Neuronal stem cell (in vitro differentiated cells): Measurements from ENCODE around the gene LYRM7.

Experiments
- DNase-seq: peaks from one replicate; pipeline ENCODE4 v3.0.0-alpha.2; 2013; ENCODE audit warnings: low spot score
- H2AFZ ChIP-seq: one replicate; pipeline ENCODE4 v1.6.1; 2013; ENCODE audit warnings: mild to moderate bottlenecking, low read length, inconsistent platforms
- H2AK5ac ChIP-seq: 2 replicates; pipeline ENCODE4 v1.6.1; 2013; ENCODE audit warnings: low read depth, mild to moderate bottlenecking, inconsistent platforms, low read length, moderate library complexity, mixed read lengths
- H2BK120ac ChIP-seq: 2 replicates; pipeline ENCODE4 v1.6.1; 2013; ENCODE audit warnings: low read depth, mild to moderate bottlenecking, inconsistent platforms, low read length, moderate library complexity, mixed read lengths
- H2BK12ac ChIP-seq: one replicate; pipeline ENCODE4 v1.6.1; 2013; ENCODE audit warnings: low read length, inconsistent platforms
- H2BK15ac ChIP-seq: 2 replicates; pipeline ENCODE4 v1.6.1; 2013; ENCODE audit warnings: mild to moderate bottlenecking, low read length, inconsistent platforms, mixed read lengths
- H2BK5ac ChIP-seq: one replicate; pipeline ENCODE4 v1.6.1; 2013; ENCODE audit warnings: inconsistent platforms, mild to moderate bottlenecking, low read length, moderate library complexity
- H3K14ac ChIP-seq: one replicate; pipeline ENCODE4 v1.6.1; 2013; ENCODE audit warnings: low read length, inconsistent platforms
- H3K18ac ChIP-seq: 2 replicates; pipeline ENCODE4 v1.6.1; 2013; ENCODE audit warnings: low read length, inconsistent platforms
- H3K23ac ChIP-seq: 2 replicates; pipeline ENCODE4 v1.6.1; 2013; ENCODE audit warnings: low read depth, mild to moderate bottlenecking, mixed read lengths, low read length, inconsistent platforms; ENCODE audit not compliant: poor library complexity
- H3K27ac ChIP-seq: replicated peaks from 3 replicates; pipeline ENCODE4 v1.5.1; 2013; ENCODE audit warnings: low read length, inconsistent platforms
- H3K27me3 ChIP-seq, 3 experiments: 2 replicates each; pipeline ENCODE4 v1.6.1; 2013; ENCODE audit warnings: low read length in 3 of 3, mild to moderate bottlenecking in 2 of 3, inconsistent platforms in 1 of 3, low read depth in 1 of 3, mixed read lengths in 1 of 3, moderate library complexity in 1 of 3; ENCODE audit not compliant: control insufficient read depth in 3 of 3, insufficient read depth in 3 of 3
- H3K36me3 ChIP-seq, 2 donors: replicated peaks in 1 of 2; 2 replicates each; pipeline ENCODE4 v1.6.1; 2013; ENCODE audit warnings: low read length in 2 of 2; ENCODE audit not compliant: control insufficient read depth in 2 of 2, insufficient read depth in 2 of 2
- H3K4ac ChIP-seq: 2 replicates; pipeline ENCODE4 v1.6.1; 2013; ENCODE audit warnings: inconsistent platforms, mild to moderate bottlenecking, low read length, moderate library complexity
- H3K4me1 ChIP-seq, 2 donors: 1 replicate in 1 of 2; 2 replicates in 1 of 2; pipeline ENCODE4 v1.6.1; 2013; ENCODE audit warnings: low read length in 2 of 2, low read depth in 1 of 2; ENCODE audit not compliant: control insufficient read depth in 2 of 2, insufficient read depth in 1 of 2
- H3K4me2 ChIP-seq: one replicate; pipeline ENCODE4 v1.6.1; 2013; ENCODE audit warnings: mild to moderate bottlenecking, low read length, inconsistent platforms; ENCODE audit not compliant: insufficient read depth, poor library complexity, severe bottlenecking
- H3K4me3 ChIP-seq, 2 donors: 2 replicates each; pipeline ENCODE4 v1.5.1; 2013; ENCODE audit warnings: low read length in 2 of 2, mild to moderate bottlenecking in 2 of 2, inconsistent platforms in 1 of 2, moderate library complexity in 1 of 2
- H3K79me1 ChIP-seq: one replicate; pipeline ENCODE4 v1.6.1; 2013; ENCODE audit warnings: low read depth, mild to moderate bottlenecking, inconsistent platforms, low read length, moderate library complexity
- H3K9ac ChIP-seq: one replicate; pipeline ENCODE4 v1.6.1; 2013; ENCODE audit warnings: mild to moderate bottlenecking, low read depth, low read length, inconsistent platforms; ENCODE audit not compliant: poor library complexity
- H3K9me3 ChIP-seq, 2 donors: replicated peaks in 1 of 2; 2 replicates each; pipeline versions ENCODE3 to v1.6.1; 2013; ENCODE audit warnings: low read length in 2 of 2, mild to moderate bottlenecking in 2 of 2, inconsistent platforms in 1 of 2, low read depth in 1 of 2, mixed read lengths in 1 of 2, moderate library complexity in 1 of 2; ENCODE audit not compliant: control insufficient read depth in 2 of 2, insufficient read depth in 1 of 2
- H4K8ac ChIP-seq: one replicate; pipeline ENCODE4 v1.6.1; 2013; ENCODE audit warnings: low read depth, mild to moderate bottlenecking, inconsistent platforms, low read length, moderate library complexity
- H4K91ac ChIP-seq: one replicate; pipeline ENCODE4 v1.6.1; 2013; ENCODE audit warnings: low read length, low read depth, mild to moderate bottlenecking, inconsistent platforms; ENCODE audit not compliant: poor library complexity
- WGBS, 2 donors: extraction: QIAGEN DNeasy Blood & Tissue Kit; methylation state at CpG; one replicate each; pipeline ENCODE4 v1.1.7; 2013; ENCODE audit warnings: missing lambda C conversion rate in 2 of 2, mixed read lengths in 1 of 2; ENCODE audit not compliant: insufficient read length in 2 of 2, insufficient replicate concordance in 1 of 2; ENCODE audit errors: extremely low coverage in 2 of 2; 5-methylcytosine and 5-hydroxymethylcytosine counted together

LYRM7 gene

GRCh38 chr5:131206061-131206460 is 35.3 kb downstream of the LYRM7 start:
- no peak overlapping the region for H3K23ac ChIP-seq
- H3K79me1 ChIP-seq, result no peaks in the 10 kb centered on the region
- no peak overlapping the region for H2AFZ ChIP-seq
- DNase-seq, result no peak
- no peak overlapping the region for H2AK5ac ChIP-seq
- no peak overlapping the region for H3K18ac ChIP-seq
- H3K27ac ChIP-seq, result no peak overlapping the region
- no peak overlapping the region for H2BK120ac ChIP-seq
- H3K4me3 ChIP-seq, result no peak overlapping the region
- no peaks in the 10 kb centered on the region for H3K36me3 ChIP-seq
- H3K4me1 ChIP-seq, result peaks cover 0 to 6% of the 10 kb centered on the region in 2 donors
- H3K9ac ChIP-seq, result no peak overlapping the region
- no peak overlapping the region for H4K8ac ChIP-seq
- H2BK5ac ChIP-seq, result no peak overlapping the region
- H3K14ac ChIP-seq, result no peak overlapping the region
- WGBS, 2 donors, result no CpG with 5 or more reads among the region's 2 CpGs
- H3K27me3 ChIP-seq, result no peaks in the 10 kb centered on the region
- H3K9me3 ChIP-seq, result no peaks in the 10 kb centered on the region
- H4K91ac ChIP-seq, result no peak overlapping the region
- no peak overlapping the region for H3K4me2 ChIP-seq
- H2BK12ac ChIP-seq, result no peak overlapping the region
- no peak overlapping the region for H2BK15ac ChIP-seq
- H3K4ac ChIP-seq, result no peak overlapping the region

DNA sequence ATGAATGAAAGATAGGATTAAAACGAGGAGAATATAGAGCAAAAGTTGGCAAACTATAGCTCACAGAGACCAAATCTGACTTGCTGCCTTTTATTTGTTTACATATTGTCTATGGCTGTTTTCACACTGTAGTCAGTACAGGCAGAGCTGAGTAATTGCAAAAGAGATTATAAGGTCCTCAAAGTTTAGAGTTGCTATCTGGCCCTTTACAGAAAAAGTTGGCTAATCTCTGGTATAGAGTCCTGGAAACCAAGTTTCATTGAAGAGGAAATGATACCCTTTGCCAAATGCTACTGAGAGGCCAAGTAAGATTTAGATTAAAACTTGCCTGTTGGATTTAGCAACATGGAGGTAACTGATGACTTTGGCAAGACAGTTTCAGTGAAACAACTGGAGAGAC is 36.0 kb downstream of the LYRM7 start:
- no peak overlapping the region for H2BK5ac ChIP-seq

DNA sequence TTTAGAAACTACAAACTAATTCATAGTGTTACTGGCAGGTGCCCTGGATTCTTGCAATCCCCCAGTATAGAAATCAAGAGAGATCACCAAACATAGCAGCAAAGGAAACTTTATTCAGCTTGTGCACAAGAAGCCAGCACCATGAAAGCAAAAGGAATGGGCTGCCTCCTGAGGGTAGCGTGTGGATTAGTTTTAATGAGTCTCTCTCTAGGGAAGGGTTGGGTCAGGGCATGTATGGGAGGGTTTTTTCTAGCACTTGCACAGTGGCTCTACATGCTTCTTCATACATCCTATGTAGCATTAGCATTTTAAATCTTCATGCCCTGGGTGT is 38.4 kb downstream of the LYRM7 start:
- H2AFZ ChIP-seq, result peak overlapping the region; percentile 25

More for the DNA sequence above, 36.0 kb downstream of the LYRM7 start:
- Histone ChIP-seq H2AFZ (no peak overlapping the region), H3K36me3 (no peaks in the 10 kb centered on the region), H2BK120ac (no peak overlapping the region), H3K9me3 (no peaks in the 10 kb centered on the region), H3K27me3 (no peaks in the 10 kb centered on the region), H3K23ac (no peak overlapping the region), H2AK5ac (no peak overlapping the region), H3K4me1 (peaks cover 0 to 6% of the 10 kb centered on the region in 2 donors), H3K14ac (no peak overlapping the region), H3K4me2 (no peak overlapping the region), H3K4me3 (no peak overlapping the region), H3K79me1 (no peaks in the 10 kb centered on the region), H3K18ac (no peak overlapping the region), H3K9ac (no peak overlapping the region), H2BK12ac (no peak overlapping the region), H4K8ac (no peak overlapping the region), H3K27ac (no peak overlapping the region), H3K4ac (no peak overlapping the region), H2BK15ac (no peak overlapping the region), H4K91ac (no peak overlapping the region)
- DNase-seq, result no peak
- WGBS, 2 donors, result no CpG with 5 or more reads among the region's 1 CpG

DNA sequence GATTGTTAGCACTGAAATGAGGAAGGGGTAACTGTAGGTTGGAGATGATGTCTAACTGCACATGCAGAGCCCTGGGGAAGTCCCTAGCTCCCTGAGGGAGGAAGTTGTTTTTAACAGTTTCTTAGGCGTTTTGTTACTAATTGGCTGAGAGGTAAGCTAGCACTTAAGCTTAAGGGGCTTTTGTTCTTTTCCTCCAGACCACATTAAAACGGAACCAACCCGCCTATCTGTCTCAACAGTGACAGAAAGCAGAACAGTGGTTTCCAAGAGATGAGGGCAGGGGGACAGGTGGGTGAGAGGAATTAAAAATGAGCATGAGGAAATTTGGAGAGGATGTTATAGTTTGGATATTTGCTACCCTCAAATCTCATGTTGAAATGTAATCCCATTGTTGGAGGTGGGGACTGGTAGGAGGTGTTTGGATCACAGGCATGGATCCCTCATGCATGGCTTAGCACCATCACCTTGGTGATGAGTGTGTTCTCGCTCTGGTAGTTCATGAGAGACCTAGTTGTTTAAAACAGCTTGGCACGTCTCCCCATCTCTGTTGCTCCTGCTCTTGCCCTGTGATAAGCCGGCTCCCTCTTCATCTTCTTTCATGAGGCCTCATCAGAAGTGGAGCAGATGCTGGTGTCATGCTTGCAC is 38.9 kb downstream of the LYRM7 start:
- no peak overlapping the region for H2BK5ac ChIP-seq
- no peak overlapping the region for H3K4ac ChIP-seq
- no peaks in the 10 kb centered on the region for H3K27me3 ChIP-seq
- no peak overlapping the region for H2AK5ac ChIP-seq
- no peak overlapping the region for H2BK120ac ChIP-seq
- WGBS, 2 donors, result no CpG with 5 or more reads among the region's 6 CpGs
- H3K14ac ChIP-seq, result no peak overlapping the region
- no peak overlapping the region for H2BK12ac ChIP-seq
- peak overlapping the region; percentile 18 for H3K27ac ChIP-seq
- no peak overlapping the region for H4K91ac ChIP-seq
- no peak overlapping the region for H4K8ac ChIP-seq
- H3K18ac ChIP-seq, result no peak overlapping the region
- H2AFZ ChIP-seq, result peak overlapping the region; percentile 25
- H3K4me2 ChIP-seq, result no peak overlapping the region
- no peak for DNase-seq
- no peak overlapping the region for H3K4me3 ChIP-seq
- H3K9me3 ChIP-seq, result no peaks in the 10 kb centered on the region
- no peaks in the 10 kb centered on the region for H3K36me3 ChIP-seq
- H3K79me1 ChIP-seq, result no peaks in the 10 kb centered on the region
- no peak overlapping the region for H3K23ac ChIP-seq
- no peak overlapping the region for H3K9ac ChIP-seq
- peaks cover 2 to 8% of the 10 kb centered on the region in 2 donors for H3K4me1 ChIP-seq
- H2BK15ac ChIP-seq, result no peak overlapping the region

More for the DNA sequence above, 38.4 kb downstream of the LYRM7 start:
- no peak overlapping the region for H2BK120ac ChIP-seq
- H3K9ac ChIP-seq, result no peak overlapping the region
- H3K27ac ChIP-seq, result peak overlapping the region; percentile 18
- no peaks in the 10 kb centered on the region for H3K79me1 ChIP-seq
- no peak overlapping the region for H3K4me2 ChIP-seq
- peaks cover 0 to 6% of the 10 kb centered on the region in 2 donors for H3K4me1 ChIP-seq
- no peak overlapping the region for H2BK5ac ChIP-seq
- H3K18ac ChIP-seq, result no peak overlapping the region
- H3K36me3 ChIP-seq, result no peaks in the 10 kb centered on the region
- H3K4ac ChIP-seq, result no peak overlapping the region
- no peak overlapping the region for H2BK15ac ChIP-seq
- no peak for DNase-seq
- H4K8ac ChIP-seq, result no peak overlapping the region
- no peaks in the 10 kb centered on the region for H3K27me3 ChIP-seq
- H3K9me3 ChIP-seq, result no peaks in the 10 kb centered on the region
- no peak overlapping the region for H2AK5ac ChIP-seq
- no CpG with 5 or more reads among the region's 1 CpG for WGBS, 2 donors
- H3K4me3 ChIP-seq, result no peak overlapping the region
- no peak overlapping the region for H3K14ac ChIP-seq
- H3K23ac ChIP-seq, result no peak overlapping the region
- H2BK12ac ChIP-seq, result no peak overlapping the region
- H4K91ac ChIP-seq, result no peak overlapping the region
